HFFc6 (cell line): ENCODE measurements around the gene NEDD9. TPM values are rescaled to one million over a fixed set of nuclear protein-coding genes. Genes with fewer than 3 reads are reported as not detected.

Experiments used
- DNase-seq: peaks from one replicate; pipeline ENCODE4 v3.0.0-alpha.2; 2018
- H3K27ac Mint-ChIP-seq: 2 replicates; pipeline ENCODE4 v1.8.0; 2020; ENCODE audit warnings: mild to moderate bottlenecking, mixed read lengths
- H3K27me3 Mint-ChIP-seq: 2 replicates; pipeline ENCODE4 v1.8.0; 2021; ENCODE audit warnings: mild to moderate bottlenecking, moderate library complexity, mixed read lengths; ENCODE audit not compliant: insufficient read depth
- H3K36me3 Mint-ChIP-seq: 2 replicates; pipeline ENCODE4 v1.8.0; 2021; ENCODE audit warnings: low read depth, mixed read lengths
- H3K4me1 Mint-ChIP-seq: 2 replicates; pipeline ENCODE4 v1.8.0; 2020; ENCODE audit warnings: low read depth, mixed read lengths
- H3K4me3 Mint-ChIP-seq: 2 replicates; pipeline ENCODE4 v1.8.0; 2020; ENCODE audit warnings: mild to moderate bottlenecking, moderate library complexity, mixed read lengths
- H3K9me3 Mint-ChIP-seq: 2 replicates; pipeline ENCODE4 v1.8.0; 2020; ENCODE audit warnings: mild to moderate bottlenecking, mixed read lengths
- total RNA-seq, 6 experiments: library from RNA; stranded (reverse); fragmentation: NEBNext Ultra II Directional; extraction: Animal tissue kit (Norgen Biotek cat#: 25700); gene quantifications; 2 replicates in 1 of 6; 3 replicates in 5 of 6; pipeline ENCODE4 v1.2.3, GENCODE V29; 2021
- TF ChIP-seq, protein P1 (sequence below): fragments of 200-600 bp; sonication (generic); IDR thresholded peaks from 2 replicates; pipeline ENCODE4 v1.5.0; 2021; ENCODE audit warnings: antibody characterized with exemption, mild to moderate bottlenecking

Gene NEDD9
- total RNA-seq, 6 experiments from 2014 or later = 10.3 to 19.9 (median 12.6) TPM

DNA sequence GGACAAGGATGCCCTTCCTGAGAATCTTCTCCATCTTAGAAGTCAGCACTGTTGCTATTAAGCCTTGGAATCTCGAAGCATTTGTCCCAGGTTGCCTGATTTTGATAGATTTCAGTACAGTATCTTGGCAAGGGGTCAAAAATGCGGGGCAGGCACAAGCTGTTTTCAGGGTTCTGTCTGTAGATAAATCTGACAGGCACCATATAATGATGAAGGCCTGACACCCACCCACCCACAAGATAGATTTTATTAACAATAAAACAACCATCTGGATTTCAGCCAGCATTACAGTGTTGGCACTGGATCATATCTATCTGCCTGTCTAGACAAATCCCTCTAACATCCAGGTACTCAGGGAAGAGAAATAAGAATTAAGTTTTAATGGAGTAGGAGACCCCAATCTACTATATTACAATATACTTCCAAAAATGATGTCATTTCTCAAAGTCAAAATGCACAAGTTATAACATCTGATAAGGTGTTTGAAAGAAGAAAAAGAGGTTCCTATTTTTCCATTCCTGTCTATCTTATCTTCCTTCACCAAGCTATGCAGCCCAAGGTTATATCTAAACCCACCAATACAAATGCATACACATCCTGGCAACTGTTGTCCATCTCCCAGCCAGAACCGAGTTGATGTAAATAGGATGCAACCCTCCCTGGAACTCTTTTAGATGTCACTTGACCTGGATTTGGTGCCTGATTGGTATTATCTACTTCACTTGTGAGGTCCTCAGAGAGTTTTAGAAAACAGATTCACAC lies 10.7 kb downstream of the NEDD9 start:
- DNase-seq = no peak
- Mint-ChIP-seq H3K27ac (no peak overlapping the region), H3K4me1 (peaks cover 58% of the 10 kb centered on the region), H3K4me3 (no peak overlapping the region), H3K9me3 (peaks cover 10% of the 10 kb centered on the region; the same call in 1 of the 2 replicates), H3K36me3 (peaks cover 52% of the 10 kb centered on the region), H3K27me3 (no peaks in the 10 kb centered on the region)
- TF ChIP-seq, protein P1, sequence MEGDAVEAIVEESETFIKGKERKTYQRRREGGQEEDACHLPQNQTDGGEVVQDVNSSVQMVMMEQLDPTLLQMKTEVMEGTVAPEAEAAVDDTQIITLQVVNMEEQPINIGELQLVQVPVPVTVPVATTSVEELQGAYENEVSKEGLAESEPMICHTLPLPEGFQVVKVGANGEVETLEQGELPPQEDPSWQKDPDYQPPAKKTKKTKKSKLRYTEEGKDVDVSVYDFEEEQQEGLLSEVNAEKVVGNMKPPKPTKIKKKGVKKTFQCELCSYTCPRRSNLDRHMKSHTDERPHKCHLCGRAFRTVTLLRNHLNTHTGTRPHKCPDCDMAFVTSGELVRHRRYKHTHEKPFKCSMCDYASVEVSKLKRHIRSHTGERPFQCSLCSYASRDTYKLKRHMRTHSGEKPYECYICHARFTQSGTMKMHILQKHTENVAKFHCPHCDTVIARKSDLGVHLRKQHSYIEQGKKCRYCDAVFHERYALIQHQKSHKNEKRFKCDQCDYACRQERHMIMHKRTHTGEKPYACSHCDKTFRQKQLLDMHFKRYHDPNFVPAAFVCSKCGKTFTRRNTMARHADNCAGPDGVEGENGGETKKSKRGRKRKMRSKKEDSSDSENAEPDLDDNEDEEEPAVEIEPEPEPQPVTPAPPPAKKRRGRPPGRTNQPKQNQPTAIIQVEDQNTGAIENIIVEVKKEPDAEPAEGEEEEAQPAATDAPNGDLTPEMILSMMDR = no peak

DNA sequence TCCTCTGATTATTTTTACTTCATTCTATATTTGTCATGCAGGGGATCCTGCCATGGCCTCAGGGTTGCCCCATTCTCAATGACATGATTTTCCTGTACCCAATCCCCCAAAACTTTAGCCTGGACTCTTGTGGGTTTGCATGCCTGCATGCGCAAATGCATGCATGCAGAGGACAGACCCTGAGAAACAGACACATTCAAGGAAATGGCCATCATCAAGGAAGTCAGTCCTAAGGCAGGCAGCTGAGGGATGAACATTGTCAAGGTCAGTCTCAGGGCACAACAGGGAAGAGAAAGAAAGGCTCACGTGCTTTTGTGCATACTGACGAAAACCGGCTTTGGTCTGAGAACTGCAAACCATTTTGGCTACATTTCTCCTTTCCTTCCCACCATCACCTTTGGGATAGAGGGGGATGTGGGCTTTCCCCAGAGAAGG lies 13.1 kb downstream of the NEDD9 start:
- DNase-seq = no peak
- Mint-ChIP-seq H3K9me3 (peaks cover 3% of the 10 kb centered on the region; the same call in 1 of the 2 replicates), H3K27ac (no peak overlapping the region), H3K4me1 (peaks cover 47% of the 10 kb centered on the region), H3K4me3 (no peak overlapping the region), H3K27me3 (peaks cover 4% of the 10 kb centered on the region; the same call in 1 of the 2 replicates), H3K36me3 (peaks cover 43% of the 10 kb centered on the region)
- TF ChIP-seq, protein P1 = no peak

DNA sequence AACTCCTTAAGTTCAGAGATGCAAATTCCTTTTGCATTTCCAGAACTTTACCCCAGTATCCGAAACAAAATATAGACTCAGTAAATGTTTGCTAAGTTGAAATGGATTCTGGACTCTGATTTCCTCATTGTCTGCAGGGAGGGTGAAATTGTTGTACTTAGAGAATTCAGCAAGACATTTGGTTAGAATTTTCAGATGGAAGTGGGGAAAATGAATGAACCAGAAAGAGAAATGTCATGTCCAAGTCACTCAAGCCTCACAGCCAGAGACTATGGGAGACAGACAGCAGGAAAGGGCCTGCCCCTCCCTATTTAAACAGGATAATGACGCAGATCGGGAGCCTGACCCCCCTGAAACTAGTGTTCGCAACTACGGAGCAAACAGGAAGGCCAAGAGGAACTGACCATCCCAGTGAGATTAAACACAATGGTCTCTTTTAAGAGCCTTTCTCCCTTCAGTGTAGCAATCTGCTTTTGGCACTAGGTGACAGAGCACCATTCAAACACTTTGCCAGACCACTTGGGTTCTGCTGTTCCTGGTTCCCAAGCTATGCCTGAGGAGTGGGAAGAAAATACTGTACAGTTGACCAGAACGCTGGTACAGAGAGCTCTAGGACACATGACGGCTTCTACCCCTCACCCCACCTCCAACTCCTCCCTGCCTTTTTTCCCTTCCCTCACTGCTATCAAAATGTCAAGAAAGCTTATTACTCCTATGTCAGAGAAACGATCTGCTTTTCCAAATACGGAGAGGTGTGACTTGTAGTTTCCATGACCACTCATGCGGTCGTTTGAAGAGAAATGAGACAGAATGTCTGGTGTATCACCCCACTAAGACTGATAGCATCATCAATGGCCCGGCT lies 13.7 kb downstream of the NEDD9 start:
- H3K36me3 Mint-ChIP-seq = peaks cover 36% of the 10 kb centered on the region
- no peak overlapping the region for H3K4me3 Mint-ChIP-seq
- peaks cover 42% of the 10 kb centered on the region for H3K4me1 Mint-ChIP-seq
- DNase-seq = no peak
- H3K27ac Mint-ChIP-seq = no peak overlapping the region
- TF ChIP-seq, protein P1 = no peak
- no peaks in the 10 kb centered on the region for H3K9me3 Mint-ChIP-seq
- H3K27me3 Mint-ChIP-seq = peaks cover 4% of the 10 kb centered on the region; the same call in 1 of the 2 replicates

DNA sequence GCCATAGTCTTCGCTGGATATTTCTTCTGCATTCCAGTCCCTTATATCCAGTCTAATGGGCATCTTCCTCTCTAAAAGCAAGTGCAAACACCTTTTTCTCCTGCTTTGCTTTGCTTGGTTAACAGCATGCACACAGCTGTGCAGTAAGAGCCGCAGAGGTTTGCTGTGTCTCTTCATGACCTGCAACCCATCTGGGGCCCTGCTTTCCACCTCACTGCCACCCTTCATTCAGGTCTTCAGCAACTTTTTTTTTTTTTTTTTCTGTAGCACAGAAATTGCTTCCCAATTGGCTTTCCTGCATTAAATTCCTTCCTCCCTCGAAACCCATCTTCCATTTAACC lies 14.4 kb downstream of the NEDD9 start:
- TF ChIP-seq, protein P1 = no peak
- Mint-ChIP-seq H3K27ac (no peak overlapping the region), H3K36me3 (peaks cover 35% of the 10 kb centered on the region), H3K27me3 (peaks cover 4% of the 10 kb centered on the region; the same call in 1 of the 2 replicates), H3K9me3 (no peaks in the 10 kb centered on the region), H3K4me1 (peaks cover 42% of the 10 kb centered on the region), H3K4me3 (no peak overlapping the region)
- no peak for DNase-seq

DNA sequence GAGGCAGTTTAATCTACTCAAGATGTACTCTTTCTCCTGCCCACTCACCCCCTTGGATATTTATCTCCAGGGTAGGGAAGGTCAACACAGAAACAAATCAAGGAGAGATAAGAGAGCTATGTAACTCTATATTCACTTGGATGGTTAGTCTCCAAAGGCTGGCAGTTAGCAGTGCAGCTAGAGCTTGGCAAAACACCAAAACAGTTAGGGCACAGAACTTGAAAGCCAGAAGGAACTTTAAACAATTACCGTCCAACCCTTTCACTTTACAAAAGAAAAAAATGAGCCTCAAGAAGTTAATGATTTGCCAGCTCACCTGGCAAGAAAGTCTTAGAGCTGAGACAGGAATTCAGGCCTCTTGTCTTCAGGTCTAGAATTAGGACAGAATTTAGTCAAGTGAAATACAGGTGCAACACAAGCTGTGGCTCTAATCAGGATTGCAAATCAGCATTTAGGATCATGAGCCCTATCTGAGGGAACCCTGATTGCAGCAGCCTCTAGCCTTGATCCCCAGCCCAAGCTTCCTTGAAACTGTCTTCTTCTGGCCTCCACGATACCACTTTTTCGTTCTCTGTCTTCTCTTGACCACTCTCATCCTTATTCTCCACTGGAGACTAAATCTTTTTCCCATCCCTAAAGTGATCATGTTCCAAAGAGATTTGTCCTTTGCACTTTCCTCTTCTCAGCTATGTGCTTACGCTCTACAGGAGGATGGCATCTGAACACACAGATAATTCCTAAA lies 14.9 kb downstream of the NEDD9 start:
- Mint-ChIP-seq H3K9me3 (no peaks in the 10 kb centered on the region), H3K27me3 (peaks cover 4% of the 10 kb centered on the region; the same call in 1 of the 2 replicates), H3K4me1 (peaks cover 47% of the 10 kb centered on the region), H3K4me3 (no peak overlapping the region), H3K27ac (no peak overlapping the region), H3K36me3 (peaks cover 40% of the 10 kb centered on the region)
- DNase-seq = no peak
- TF ChIP-seq, protein P1 = no peak
